Endodermal cell (in vitro differentiated cells): ENCODE data around the gene MED23. TPM values are rescaled to one million over a fixed set of nuclear protein-coding genes. Genes with fewer than 3 reads are reported as not detected.

ENCODE experiments used
- DNase-seq: peaks from one replicate; pipeline ENCODE4 v3.0.0-alpha.2; 2017
- H3K27ac ChIP-seq: 2 replicates; pipeline ENCODE4 v1.5.1; 2013; ENCODE audit warnings: mild to moderate bottlenecking, low read depth, low read length, moderate library complexity
- H3K27me3 ChIP-seq: 2 replicates; pipeline ENCODE4 v1.6.1; 2013; ENCODE audit warnings: mild to moderate bottlenecking, low read length, moderate library complexity; ENCODE audit not compliant: insufficient read depth, control insufficient read depth, poor library complexity, severe bottlenecking
- H3K36me3 ChIP-seq: 2 replicates; pipeline ENCODE4 v1.7.0; 2013; ENCODE audit warnings: mild to moderate bottlenecking, low read length, moderate library complexity; ENCODE audit not compliant: control insufficient read depth, insufficient read depth
- H3K4me1 ChIP-seq: one replicate; pipeline ENCODE4 v1.7.0; 2013; ENCODE audit warnings: low read length; ENCODE audit not compliant: control insufficient read depth, insufficient read depth
- H3K4me3 ChIP-seq: 2 replicates; pipeline ENCODE4 v1.5.1; 2013; ENCODE audit warnings: mild to moderate bottlenecking, low read length, moderate library complexity
- H3K9ac ChIP-seq: 2 replicates; pipeline ENCODE4 v1.6.1; 2013; ENCODE audit warnings: mild to moderate bottlenecking, low read length, moderate library complexity; ENCODE audit not compliant: poor library complexity, severe bottlenecking; ENCODE audit errors: extremely low read depth
- H3K9me3 ChIP-seq: 2 replicates; pipeline ENCODE4 v1.6.1; 2013; ENCODE audit warnings: mild to moderate bottlenecking, low read length, moderate library complexity; ENCODE audit not compliant: control insufficient read depth
- H3K27ac Mint-ChIP-seq: 2 replicates; pipeline ENCODE4 v1.8.0; 2020; ENCODE audit warnings: mixed read lengths
- H3K27me3 Mint-ChIP-seq: 2 replicates; pipeline ENCODE4 v1.8.0; 2021; ENCODE audit warnings: mild to moderate bottlenecking, mixed read lengths; ENCODE audit not compliant: insufficient read depth
- H3K36me3 Mint-ChIP-seq: 2 replicates; pipeline ENCODE4 v1.8.0; 2020; ENCODE audit warnings: low read depth, mixed read lengths
- H3K4me1 Mint-ChIP-seq: 2 replicates; pipeline ENCODE4 v1.8.0; 2020; ENCODE audit warnings: mixed read lengths
- H3K4me3 Mint-ChIP-seq: 2 replicates; pipeline ENCODE4 v1.8.0; 2020; ENCODE audit warnings: mild to moderate bottlenecking, moderate library complexity, mixed read lengths
- H3K9me3 Mint-ChIP-seq: 2 replicates; pipeline ENCODE4 v1.8.0; 2020; ENCODE audit warnings: mild to moderate bottlenecking, mixed read lengths
- WGBS, 2 experiments: methylation state at CpG; one replicate each; pipeline versions ENCODE4 v1.1.5 to v1.1.7; 2013; ENCODE audit warnings: missing lambda C conversion rate in 2 of 2, mixed read lengths in 1 of 2; ENCODE audit not compliant: insufficient coverage in 1 of 2, insufficient read length in 1 of 2; 5-methylcytosine and 5-hydroxymethylcytosine counted together
- long read RNA-seq, 4 experiments: library from polyadenylated mRNA in 2 of 4; library from RNA in 1 of 4; library from capped mRNA in 1 of 4; stranded (forward) in 3 of 4; unstranded in 1 of 4; transcript quantifications; one replicate each; pipeline ENCODE4 v2.0.0, GENCODE V29; 2020 to 2021; ENCODE audit warnings: inconsistent platforms in 1 of 4
- polyA plus RNA-seq, 2 experiments: library from polyadenylated mRNA; stranded (reverse); fragments of 50-300 nt; gene quantifications; one replicate each; pipeline ENCODE4 v1.2.3, GENCODE V29; 2013
- total RNA-seq, 2 donors: library from RNA; stranded (reverse); fragmentation: NEBNext Ultra II Directional in 1 of 2; extraction: Animal tissue kit (Norgen Biotek cat#: 25700) in 1 of 2; gene quantifications; 2 replicates in 1 of 2; 3 replicates in 1 of 2; pipeline ENCODE4 v1.2.1, GENCODE V29; 2021
- TF ChIP-seq, protein P1 (sequence below): fragments of 200-600 bp; sonication (generic); conservative IDR thresholded peaks from 2 replicates; pipeline ENCODE4 v1.5.0; 2021; ENCODE audit warnings: antibody characterized with exemption, mild to moderate bottlenecking

The MED23 gene, protein sequence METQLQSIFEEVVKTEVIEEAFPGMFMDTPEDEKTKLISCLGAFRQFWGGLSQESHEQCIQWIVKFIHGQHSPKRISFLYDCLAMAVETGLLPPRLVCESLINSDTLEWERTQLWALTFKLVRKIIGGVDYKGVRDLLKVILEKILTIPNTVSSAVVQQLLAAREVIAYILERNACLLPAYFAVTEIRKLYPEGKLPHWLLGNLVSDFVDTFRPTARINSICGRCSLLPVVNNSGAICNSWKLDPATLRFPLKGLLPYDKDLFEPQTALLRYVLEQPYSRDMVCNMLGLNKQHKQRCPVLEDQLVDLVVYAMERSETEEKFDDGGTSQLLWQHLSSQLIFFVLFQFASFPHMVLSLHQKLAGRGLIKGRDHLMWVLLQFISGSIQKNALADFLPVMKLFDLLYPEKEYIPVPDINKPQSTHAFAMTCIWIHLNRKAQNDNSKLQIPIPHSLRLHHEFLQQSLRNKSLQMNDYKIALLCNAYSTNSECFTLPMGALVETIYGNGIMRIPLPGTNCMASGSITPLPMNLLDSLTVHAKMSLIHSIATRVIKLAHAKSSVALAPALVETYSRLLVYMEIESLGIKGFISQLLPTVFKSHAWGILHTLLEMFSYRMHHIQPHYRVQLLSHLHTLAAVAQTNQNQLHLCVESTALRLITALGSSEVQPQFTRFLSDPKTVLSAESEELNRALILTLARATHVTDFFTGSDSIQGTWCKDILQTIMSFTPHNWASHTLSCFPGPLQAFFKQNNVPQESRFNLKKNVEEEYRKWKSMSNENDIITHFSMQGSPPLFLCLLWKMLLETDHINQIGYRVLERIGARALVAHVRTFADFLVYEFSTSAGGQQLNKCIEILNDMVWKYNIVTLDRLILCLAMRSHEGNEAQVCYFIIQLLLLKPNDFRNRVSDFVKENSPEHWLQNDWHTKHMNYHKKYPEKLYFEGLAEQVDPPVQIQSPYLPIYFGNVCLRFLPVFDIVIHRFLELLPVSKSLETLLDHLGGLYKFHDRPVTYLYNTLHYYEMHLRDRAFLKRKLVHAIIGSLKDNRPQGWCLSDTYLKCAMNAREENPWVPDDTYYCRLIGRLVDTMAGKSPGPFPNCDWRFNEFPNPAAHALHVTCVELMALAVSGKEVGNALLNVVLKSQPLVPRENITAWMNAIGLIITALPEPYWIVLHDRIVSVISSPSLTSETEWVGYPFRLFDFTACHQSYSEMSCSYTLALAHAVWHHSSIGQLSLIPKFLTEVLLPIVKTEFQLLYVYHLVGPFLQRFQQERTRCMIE (N-terminal part only)
- total RNA-seq = 10 to 100 TPM; 23.3 to 26.2 TPM
- 26.7 TPM for polyA plus RNA-seq (2013, experiment 1 of 2)
- polyA plus RNA-seq (2013, experiment 2 of 2) = 21.8 TPM
- long read RNA-seq, experiment 1, full-length matches to known transcripts = 2 of 7 reads
- long read RNA-seq, experiment 1, partial matches to known transcripts = 2 of 7 reads
- long read RNA-seq, experiment 1, other reads (novel, unspliced or antisense) = 3 of 7 reads
- long read RNA-seq, experiment 2, full-length matches to known transcripts = 31 of 60 reads
- long read RNA-seq, experiment 2, partial matches to known transcripts = 11 of 60 reads
- long read RNA-seq, experiment 2, other reads (novel, unspliced or antisense) = 18 of 60 reads
- long read RNA-seq, experiment 3, full-length matches to known transcripts = 57 of 91 reads
- long read RNA-seq, experiment 3, partial matches to known transcripts = 14 of 91 reads
- long read RNA-seq, experiment 3, other reads (novel, unspliced or antisense) = 20 of 91 reads
- long read RNA-seq, experiment 4, partial matches to known transcripts = 7 of 7 reads
- long read RNA-seq, experiment 4, other reads (novel, unspliced or antisense) = 0 of 7 reads

DNA sequence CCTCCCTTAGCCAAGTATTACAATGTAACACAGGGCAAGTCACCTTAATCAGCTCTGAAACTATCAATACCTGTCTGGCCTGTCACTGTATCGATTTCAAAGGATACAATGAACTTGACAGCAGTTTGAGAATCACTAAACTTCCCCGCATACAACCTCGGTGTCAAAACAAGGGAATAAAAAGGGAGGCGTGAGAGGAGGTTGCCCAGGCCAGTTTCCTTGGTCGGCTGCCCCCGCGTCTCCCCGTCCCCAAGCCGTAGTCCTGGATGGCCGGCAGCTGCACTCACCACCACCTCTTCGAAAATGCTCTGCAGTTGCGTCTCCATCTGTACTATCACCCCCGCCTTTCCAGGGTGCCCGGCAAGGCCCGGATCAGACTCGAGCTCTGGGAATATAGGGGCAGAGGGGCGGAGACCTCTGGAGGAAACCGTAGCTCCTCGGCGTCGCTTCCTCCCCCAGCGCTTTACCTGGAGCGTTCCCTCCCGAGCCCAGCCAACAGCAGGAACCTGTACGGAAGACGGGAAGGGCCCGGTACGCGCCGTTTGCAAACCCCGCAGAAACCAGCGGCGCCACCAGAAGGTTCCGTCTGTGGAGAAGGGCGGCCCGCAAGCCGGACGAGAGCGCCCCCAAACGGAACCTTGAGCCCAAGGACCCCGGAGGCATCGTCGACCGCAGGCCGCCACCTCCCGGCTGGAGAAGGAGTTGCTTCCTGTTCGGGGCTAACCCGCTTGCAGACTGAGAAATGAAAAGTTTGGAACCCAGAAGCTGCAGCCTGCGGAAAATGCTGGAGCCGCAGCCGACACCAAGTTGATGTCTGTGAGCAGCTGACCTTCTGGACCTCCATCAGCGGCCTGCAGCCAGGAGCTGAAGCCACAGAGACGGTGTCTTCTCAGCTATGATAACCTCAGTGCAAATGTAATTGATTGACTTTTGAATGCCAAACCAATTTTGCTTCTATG is at the start of gene MED23:
TSS of gene MED23 (minus strand) at position 519 of the 959 bp plus-strand sequence. CDS start at position 326, 193 bp downstream.
- Histone ChIP-seq H3K4me3 (peak within 1 kb of the TSS; percentile 95), H3K27me3 (no peaks in the 10 kb centered on the region), H3K9me3 (no peaks in the 10 kb centered on the region), H3K4me1 (no peaks in the 10 kb centered on the region), H3K27ac (peak within 1 kb of the TSS; percentile 9), H3K36me3 (peaks cover 30% of the 10 kb centered on the region), H3K9ac (peak within 1 kb of the TSS; percentile 86)
- Mint-ChIP-seq H3K4me1 (peaks cover 2% of the 10 kb centered on the region), H3K9me3 (no peaks in the 10 kb centered on the region), H3K27me3 (no peaks in the 10 kb centered on the region), H3K4me3 (peak within 1 kb of the TSS; percentile 98), H3K36me3 (peaks cover 9% of the 10 kb centered on the region), H3K27ac (peak within 1 kb of the TSS; percentile 98)
- TF ChIP-seq, protein P1, sequence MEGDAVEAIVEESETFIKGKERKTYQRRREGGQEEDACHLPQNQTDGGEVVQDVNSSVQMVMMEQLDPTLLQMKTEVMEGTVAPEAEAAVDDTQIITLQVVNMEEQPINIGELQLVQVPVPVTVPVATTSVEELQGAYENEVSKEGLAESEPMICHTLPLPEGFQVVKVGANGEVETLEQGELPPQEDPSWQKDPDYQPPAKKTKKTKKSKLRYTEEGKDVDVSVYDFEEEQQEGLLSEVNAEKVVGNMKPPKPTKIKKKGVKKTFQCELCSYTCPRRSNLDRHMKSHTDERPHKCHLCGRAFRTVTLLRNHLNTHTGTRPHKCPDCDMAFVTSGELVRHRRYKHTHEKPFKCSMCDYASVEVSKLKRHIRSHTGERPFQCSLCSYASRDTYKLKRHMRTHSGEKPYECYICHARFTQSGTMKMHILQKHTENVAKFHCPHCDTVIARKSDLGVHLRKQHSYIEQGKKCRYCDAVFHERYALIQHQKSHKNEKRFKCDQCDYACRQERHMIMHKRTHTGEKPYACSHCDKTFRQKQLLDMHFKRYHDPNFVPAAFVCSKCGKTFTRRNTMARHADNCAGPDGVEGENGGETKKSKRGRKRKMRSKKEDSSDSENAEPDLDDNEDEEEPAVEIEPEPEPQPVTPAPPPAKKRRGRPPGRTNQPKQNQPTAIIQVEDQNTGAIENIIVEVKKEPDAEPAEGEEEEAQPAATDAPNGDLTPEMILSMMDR = peak; percentile 99
- WGBS, 2 experiments = 1 to 2% methylated on average over 21 to 53 of the region's 53 CpGs
- DNase-seq = peak; percentile 99

DNA sequence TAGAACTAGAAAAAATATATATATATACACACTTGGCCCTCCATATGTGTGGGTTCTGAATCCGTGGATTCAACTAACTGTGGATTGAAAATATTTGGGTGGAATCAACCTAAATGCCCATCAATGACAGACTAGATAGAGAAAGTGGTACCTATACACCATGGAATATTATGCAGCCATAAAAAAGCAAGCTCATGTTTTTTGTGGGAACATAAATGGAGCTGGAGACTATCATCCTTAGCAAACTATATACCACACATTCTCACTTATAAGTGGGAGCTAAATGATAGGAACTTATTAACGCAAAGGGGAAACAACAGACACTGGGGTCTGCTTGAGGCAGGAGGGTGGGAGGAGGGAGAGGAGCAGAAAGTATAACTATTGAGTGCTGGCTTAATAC is 45.1 kb upstream of the MED23 start:
- DNase-seq = no peak
- Mint-ChIP-seq H3K4me3 (no peak overlapping the region), H3K9me3 (no peaks in the 10 kb centered on the region), H3K36me3 (no peaks in the 10 kb centered on the region), H3K27me3 (no peaks in the 10 kb centered on the region), H3K4me1 (no peaks in the 10 kb centered on the region), H3K27ac (no peak overlapping the region)
- H3K27ac ChIP-seq = no peak overlapping the region
- H3K4me3 ChIP-seq = no peak overlapping the region
- no peaks in the 10 kb centered on the region for H3K27me3 ChIP-seq
- no peaks in the 10 kb centered on the region for H3K4me1 ChIP-seq
- TF ChIP-seq, protein P1 = no peak
- H3K9me3 ChIP-seq = no peaks in the 10 kb centered on the region
- 95% methylated on average over 2 of the region's 2 CpGs; no CpG with 5 or more reads in 1 of the 2 experiments for WGBS, 2 experiments
- no peak overlapping the region for H3K9ac ChIP-seq
- H3K36me3 ChIP-seq = no peaks in the 10 kb centered on the region
